ENCODE data around the gene C17orf75. TPM values are rescaled to one million over a fixed set of nuclear protein-coding genes. Genes with fewer than 3 reads are reported as not detected.

C17orf75 gene
- total RNA-seq, 1 donor from 2014 or later, result 19.4 TPM

- Mint-ChIP-seq H3K36me3 (ENCODE audit: unreplicated experiment) (no peaks in the 10 kb centered on the region), H3K27me3 (ENCODE audit: unreplicated experiment) (peaks cover 21% of the 10 kb centered on the region), H3K9me3 (ENCODE audit: unreplicated experiment) (no peaks in the 10 kb centered on the region), H3K4me1 (ENCODE audit: unreplicated experiment) (peaks cover 7% of the 10 kb centered on the region), H3K4me3 (ENCODE audit: unreplicated experiment) (no peak overlapping the region), H3K27ac (ENCODE audit: unreplicated experiment) (no peak overlapping the region)
- TF ChIP-seq CTCF (IDR thresholded peaks at IDR 0.05), result no peak
- DNase-seq (ENCODE audit: extremely low spot score, unreplicated experiment), result no peak
Observed at GRCh38 chr17:32315171-32315570, 26.8 kb downstream of the C17orf75 start.

- no peak for TF ChIP-seq CTCF (IDR thresholded peaks at IDR 0.05)
- H3K4me1 Mint-ChIP-seq (ENCODE audit: unreplicated experiment), result peaks cover 7% of the 10 kb centered on the region
- H3K9me3 Mint-ChIP-seq (ENCODE audit: unreplicated experiment), result no peaks in the 10 kb centered on the region
- no peak for DNase-seq (ENCODE audit: extremely low spot score, unreplicated experiment)
- no peak overlapping the region for H3K4me3 Mint-ChIP-seq (ENCODE audit: unreplicated experiment)
- H3K36me3 Mint-ChIP-seq (ENCODE audit: unreplicated experiment), result no peaks in the 10 kb centered on the region
- H3K27me3 Mint-ChIP-seq (ENCODE audit: unreplicated experiment), result peaks cover 21% of the 10 kb centered on the region
- no peak overlapping the region for H3K27ac Mint-ChIP-seq (ENCODE audit: unreplicated experiment)
Observed at GRCh38 chr17:32314636-32315035, 27.3 kb downstream of the C17orf75 start.

- Mint-ChIP-seq H3K9me3 (ENCODE audit: unreplicated experiment) (no peaks in the 10 kb centered on the region), H3K36me3 (ENCODE audit: unreplicated experiment) (no peaks in the 10 kb centered on the region), H3K4me1 (ENCODE audit: unreplicated experiment) (peaks cover 7% of the 10 kb centered on the region), H3K4me3 (ENCODE audit: unreplicated experiment) (no peak overlapping the region), H3K27me3 (ENCODE audit: unreplicated experiment) (peaks cover 18% of the 10 kb centered on the region), H3K27ac (ENCODE audit: unreplicated experiment) (no peak overlapping the region)
- TF ChIP-seq CTCF (IDR thresholded peaks at IDR 0.05), result no peak
- DNase-seq (ENCODE audit: extremely low spot score, unreplicated experiment), result no peak
Observed at GRCh38 chr17:32311028-32311536, 30.9 kb downstream of the C17orf75 start.

GRCh38 chr17:32307658-32308057 is 34.3 kb downstream of the C17orf75 start:
- DNase-seq (ENCODE audit: extremely low spot score, unreplicated experiment), result no peak
- H3K27ac Mint-ChIP-seq (ENCODE audit: unreplicated experiment), result no peak overlapping the region
- peaks cover 19% of the 10 kb centered on the region for H3K4me1 Mint-ChIP-seq (ENCODE audit: unreplicated experiment)
- H3K9me3 Mint-ChIP-seq (ENCODE audit: unreplicated experiment), result no peaks in the 10 kb centered on the region
- H3K4me3 Mint-ChIP-seq (ENCODE audit: unreplicated experiment), result no peak overlapping the region
- no peaks in the 10 kb centered on the region for H3K36me3 Mint-ChIP-seq (ENCODE audit: unreplicated experiment)
- H3K27me3 Mint-ChIP-seq (ENCODE audit: unreplicated experiment), result peaks cover 3% of the 10 kb centered on the region
- no peak for TF ChIP-seq CTCF (IDR thresholded peaks at IDR 0.05)

GRCh38 chr17:32305049-32305448 is 36.9 kb downstream of the C17orf75 start:
- H3K27me3 Mint-ChIP-seq (ENCODE audit: unreplicated experiment), result peaks cover 3% of the 10 kb centered on the region
- no peaks in the 10 kb centered on the region for H3K9me3 Mint-ChIP-seq (ENCODE audit: unreplicated experiment)
- peaks cover 12% of the 10 kb centered on the region for H3K4me1 Mint-ChIP-seq (ENCODE audit: unreplicated experiment)
- TF ChIP-seq CTCF (IDR thresholded peaks at IDR 0.05), result no peak
- no peak for DNase-seq (ENCODE audit: extremely low spot score, unreplicated experiment)
- H3K36me3 Mint-ChIP-seq (ENCODE audit: unreplicated experiment), result no peaks in the 10 kb centered on the region
- H3K4me3 Mint-ChIP-seq (ENCODE audit: unreplicated experiment), result no peak overlapping the region
- H3K27ac Mint-ChIP-seq (ENCODE audit: unreplicated experiment), result no peak overlapping the region

Measured in osteocyte (in vitro differentiated cells).